OCI-LY1 (cell line): ENCODE data around the gene HERPUD1.

Source experiments
- EZH2 ChIP-seq: fragments of 200-600 bp; sonication (generic), shearing (Covaris generic); IDR thresholded peaks from 2 replicates; pipeline ENCODE4 v1.8.0; 2017; ENCODE audit warnings: borderline replicate concordance, mixed run types, mild to moderate bottlenecking, antibody characterized with exemption, low read length, moderate library complexity, mixed read lengths
- TF ChIP-seq, protein P1 (sequence below): fragments of 200-600 bp; sonication (generic), shearing (Covaris generic); IDR thresholded peaks from 2 replicates; pipeline ENCODE4 v1.5.1; 2017; ENCODE audit warnings: mild to moderate bottlenecking, antibody characterized with exemption, low read length, moderate library complexity, mixed read lengths

DNA sequence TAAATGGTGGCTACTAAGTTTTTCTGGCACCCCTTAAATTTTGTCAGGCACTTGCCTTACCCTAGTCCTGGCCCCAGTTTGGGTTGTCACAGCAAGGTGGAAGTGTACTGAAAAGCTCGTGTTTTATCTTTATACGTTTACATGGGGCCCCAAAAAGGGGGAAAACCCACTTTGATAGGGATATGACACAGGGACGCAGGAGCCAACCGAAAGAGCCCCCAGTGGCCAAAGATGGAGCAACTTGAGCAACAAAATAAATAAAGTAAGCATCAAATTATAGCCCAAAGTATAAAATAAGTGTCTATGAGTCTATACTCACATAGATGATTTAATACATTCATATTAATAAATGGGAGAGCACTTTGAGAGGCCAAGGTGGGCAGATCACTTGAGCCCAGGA lies 24.8 kb downstream of the HERPUD1 start:
- TF ChIP-seq, protein P1, sequence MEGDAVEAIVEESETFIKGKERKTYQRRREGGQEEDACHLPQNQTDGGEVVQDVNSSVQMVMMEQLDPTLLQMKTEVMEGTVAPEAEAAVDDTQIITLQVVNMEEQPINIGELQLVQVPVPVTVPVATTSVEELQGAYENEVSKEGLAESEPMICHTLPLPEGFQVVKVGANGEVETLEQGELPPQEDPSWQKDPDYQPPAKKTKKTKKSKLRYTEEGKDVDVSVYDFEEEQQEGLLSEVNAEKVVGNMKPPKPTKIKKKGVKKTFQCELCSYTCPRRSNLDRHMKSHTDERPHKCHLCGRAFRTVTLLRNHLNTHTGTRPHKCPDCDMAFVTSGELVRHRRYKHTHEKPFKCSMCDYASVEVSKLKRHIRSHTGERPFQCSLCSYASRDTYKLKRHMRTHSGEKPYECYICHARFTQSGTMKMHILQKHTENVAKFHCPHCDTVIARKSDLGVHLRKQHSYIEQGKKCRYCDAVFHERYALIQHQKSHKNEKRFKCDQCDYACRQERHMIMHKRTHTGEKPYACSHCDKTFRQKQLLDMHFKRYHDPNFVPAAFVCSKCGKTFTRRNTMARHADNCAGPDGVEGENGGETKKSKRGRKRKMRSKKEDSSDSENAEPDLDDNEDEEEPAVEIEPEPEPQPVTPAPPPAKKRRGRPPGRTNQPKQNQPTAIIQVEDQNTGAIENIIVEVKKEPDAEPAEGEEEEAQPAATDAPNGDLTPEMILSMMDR: peak; percentile 22; the same call in 1 of the 2 replicates
- TF ChIP-seq EZH2: no peak
